ENCODE data around the gene SETD1B. TPM values are rescaled to one million over a fixed set of nuclear protein-coding genes. Genes with fewer than 3 reads are reported as not detected.

The SETD1B gene
- total RNA-seq, 1 experiment from 2014 or later = 32.2 TPM

- H3K4me1 Mint-ChIP-seq (ENCODE audit: low read depth, unreplicated experiment) = no peaks in the 10 kb centered on the region
- CTCF ChIA-PET = no interaction called here
- H3K36me3 Mint-ChIP-seq (ENCODE audit: insufficient read depth, unreplicated experiment) = peaks cover 44% of the 10 kb centered on the region
- no peak overlapping the region for H3K4me3 Mint-ChIP-seq (ENCODE audit: low read depth, unreplicated experiment)
- no peaks in the 10 kb centered on the region for H3K9me3 Mint-ChIP-seq (ENCODE audit: low read depth, unreplicated experiment)
- intact Hi-C loops (cut with micrococcal nuclease; ENCODE audit: unreplicated experiment) = no loop called here
- BruUV-seq (replicated peaks) = TSS peak; percentile 10
- no peak overlapping the region for H3K27ac Mint-ChIP-seq (ENCODE audit: unreplicated experiment)
- H3K27me3 Mint-ChIP-seq (ENCODE audit: unreplicated experiment) = no peaks in the 10 kb centered on the region
- TF ChIP-seq CTCF (IDR thresholded peaks at IDR 0.05; ENCODE audit: unreplicated experiment) = no peak
- DNase-seq = no peak
These were observed 27.9 kb downstream of the SETD1B start for GRCh38 chr12:121831571-121832245.

- Mint-ChIP-seq H3K27ac (ENCODE audit: unreplicated experiment) (no peak overlapping the region), H3K4me3 (ENCODE audit: low read depth, unreplicated experiment) (no peak overlapping the region), H3K27me3 (ENCODE audit: unreplicated experiment) (no peaks in the 10 kb centered on the region), H3K4me1 (ENCODE audit: low read depth, unreplicated experiment) (no peaks in the 10 kb centered on the region), H3K36me3 (ENCODE audit: insufficient read depth, unreplicated experiment) (peaks cover 17% of the 10 kb centered on the region), H3K9me3 (ENCODE audit: low read depth, unreplicated experiment) (no peaks in the 10 kb centered on the region)
- intact Hi-C loops (cut with micrococcal nuclease; ENCODE audit: unreplicated experiment) = no loop called here
- CTCF ChIA-PET = interaction anchor here (0.9 to 1.3 kb wide), 3 partner anchors 18 to 45 kb away, joined by 4 to 6 read pairs (median 5); no protein-coding TSS in a partner anchor
- no TSS peak for BruUV-seq (replicated peaks)
- no peak for DNase-seq
- TF ChIP-seq CTCF (IDR thresholded peaks at IDR 0.05; ENCODE audit: unreplicated experiment) = no peak
These were observed 33.9 kb downstream of the SETD1B start for GRCh38 chr12:121837680-121838079.

GRCh38 chr12:121838126-121838525 is 34.3 kb downstream of the SETD1B start:
- no peak overlapping the region for H3K27ac Mint-ChIP-seq (ENCODE audit: unreplicated experiment)
- intact Hi-C loops (cut with micrococcal nuclease; ENCODE audit: unreplicated experiment) = no loop called here

More at GRCh38 chr12:121838126-121838525, 34.3 kb downstream of the SETD1B start:
- Mint-ChIP-seq H3K4me1 (ENCODE audit: low read depth, unreplicated experiment) (peaks cover 3% of the 10 kb centered on the region), H3K36me3 (ENCODE audit: insufficient read depth, unreplicated experiment) (peaks cover 17% of the 10 kb centered on the region), H3K27me3 (ENCODE audit: unreplicated experiment) (no peaks in the 10 kb centered on the region), H3K4me3 (ENCODE audit: low read depth, unreplicated experiment) (no peak overlapping the region), H3K9me3 (ENCODE audit: low read depth, unreplicated experiment) (no peaks in the 10 kb centered on the region)
- BruUV-seq (replicated peaks) = no TSS peak
- DNase-seq = no peak
- TF ChIP-seq CTCF (IDR thresholded peaks at IDR 0.05; ENCODE audit: unreplicated experiment) = no peak
- CTCF ChIA-PET = interaction anchor here (0.9 to 1.3 kb wide), 3 partner anchors 17 to 45 kb away, joined by 4 to 6 read pairs (median 5); no protein-coding TSS in a partner anchor

Data from Calu3 (cell line).